Measurements from ENCODE around the gene GARIN5B. TPM values are rescaled to one million over a fixed set of nuclear protein-coding genes. Genes with fewer than 3 reads are reported as not detected.

Gene GARIN5B
- total RNA-seq, 1 experiment from 2014 or later, result not detected

DNA sequence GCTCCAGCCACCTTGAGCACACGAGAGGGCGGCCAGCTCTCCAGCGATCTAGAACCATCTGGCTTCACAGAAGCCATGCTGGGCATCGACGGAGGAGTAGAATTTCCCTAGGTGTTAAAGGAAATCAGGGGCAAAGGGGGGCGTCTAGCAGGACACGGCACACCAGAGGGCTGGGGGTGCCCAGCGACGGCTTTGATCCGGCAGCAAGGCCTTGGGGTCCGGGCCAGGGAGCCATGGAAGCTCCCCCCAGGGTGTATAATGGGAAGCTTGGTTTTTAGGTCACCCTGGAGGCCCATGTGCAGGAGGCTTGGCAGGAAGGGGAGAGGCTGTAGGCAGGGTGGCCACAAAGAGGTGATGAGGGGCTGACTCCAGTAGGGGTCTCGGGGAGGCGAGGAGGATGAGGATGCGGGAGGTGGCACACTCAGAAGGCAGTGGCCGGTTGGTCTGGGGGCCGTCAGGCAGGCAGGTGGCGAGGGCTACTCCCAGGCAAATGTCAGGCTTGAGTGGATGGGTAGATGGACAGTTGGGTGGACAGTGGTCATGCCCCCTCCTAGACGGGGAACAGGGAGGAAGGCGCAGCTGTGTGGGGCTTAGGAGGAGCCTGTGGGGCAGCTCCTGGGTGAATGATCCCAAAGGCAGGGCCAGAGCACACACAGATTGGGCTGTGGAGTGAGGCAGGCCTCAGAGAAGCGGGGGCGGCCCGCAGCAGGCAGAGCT, 17.8 kb downstream of the GARIN5B start:
- peaks cover 41% of the 10 kb centered on the region for H3K36me3 Mint-ChIP-seq (ENCODE audit: insufficient read depth, unreplicated experiment)
- CTCF ChIA-PET, result interaction anchor here (0.6 kb wide), 1 partner anchor 17 kb away, joined by 4 read pairs; no protein-coding TSS in a partner anchor

DNA sequence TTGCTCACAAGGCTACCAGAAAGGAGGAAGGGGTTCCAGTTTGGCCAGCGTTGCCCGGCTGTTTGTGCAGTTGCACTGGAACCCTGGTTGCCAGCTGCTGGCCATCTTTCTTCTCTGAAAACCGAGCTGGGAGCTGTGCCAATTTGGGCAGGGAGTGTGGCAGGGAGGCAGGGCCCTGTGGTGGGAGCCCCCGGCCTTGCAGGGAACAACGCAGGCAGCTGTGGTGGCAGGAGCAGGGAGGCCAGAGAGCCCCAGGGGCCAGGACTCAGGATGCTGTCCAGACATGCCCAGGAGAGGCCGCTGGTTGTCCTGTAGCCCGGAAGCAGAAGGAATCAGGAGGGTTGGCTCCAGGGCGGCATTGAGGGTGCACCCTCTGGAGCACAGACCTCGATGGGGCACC, 18.6 kb downstream of the GARIN5B start:
- Mint-ChIP-seq H3K4me1 (ENCODE audit: low read depth, unreplicated experiment) (peaks cover 22% of the 10 kb centered on the region), H3K36me3 (ENCODE audit: insufficient read depth, unreplicated experiment) (peaks cover 49% of the 10 kb centered on the region), H3K27me3 (ENCODE audit: unreplicated experiment) (no peaks in the 10 kb centered on the region), H3K27ac (ENCODE audit: unreplicated experiment) (no peak overlapping the region), H3K9me3 (ENCODE audit: low read depth, unreplicated experiment) (no peaks in the 10 kb centered on the region), H3K4me3 (ENCODE audit: low read depth, unreplicated experiment) (no peak overlapping the region)
- CTCF ChIA-PET, result no interaction called here
- intact Hi-C loops (cut with micrococcal nuclease; ENCODE audit: unreplicated experiment), result no loop called here
- no peak for TF ChIP-seq CTCF (IDR thresholded peaks at IDR 0.05; ENCODE audit: unreplicated experiment)
- no peak for DNase-seq
- BruUV-seq (replicated peaks), result no TSS peak

More for the DNA sequence above, 17.8 kb downstream of the GARIN5B start:
- intact Hi-C loops (cut with micrococcal nuclease; ENCODE audit: unreplicated experiment), result no loop called here
- no peaks in the 10 kb centered on the region for H3K9me3 Mint-ChIP-seq (ENCODE audit: low read depth, unreplicated experiment)
- no TSS peak for BruUV-seq (replicated peaks)
- no peak overlapping the region for H3K4me3 Mint-ChIP-seq (ENCODE audit: low read depth, unreplicated experiment)
- DNase-seq, result no peak
- H3K27ac Mint-ChIP-seq (ENCODE audit: unreplicated experiment), result peak overlapping the region; percentile 17
- H3K4me1 Mint-ChIP-seq (ENCODE audit: low read depth, unreplicated experiment), result peaks cover 23% of the 10 kb centered on the region
- TF ChIP-seq CTCF (IDR thresholded peaks at IDR 0.05; ENCODE audit: unreplicated experiment), result no peak
- no peaks in the 10 kb centered on the region for H3K27me3 Mint-ChIP-seq (ENCODE audit: unreplicated experiment)

- peaks cover 32% of the 10 kb centered on the region for H3K4me1 Mint-ChIP-seq (ENCODE audit: low read depth, unreplicated experiment)
- H3K4me3 Mint-ChIP-seq (ENCODE audit: low read depth, unreplicated experiment), result peak overlapping the region; percentile 91
- no peaks in the 10 kb centered on the region for H3K9me3 Mint-ChIP-seq (ENCODE audit: low read depth, unreplicated experiment)
- H3K27me3 Mint-ChIP-seq (ENCODE audit: unreplicated experiment), result no peaks in the 10 kb centered on the region
- TF ChIP-seq CTCF (IDR thresholded peaks at IDR 0.05; ENCODE audit: unreplicated experiment), result no peak
- no peak overlapping the region for H3K27ac Mint-ChIP-seq (ENCODE audit: unreplicated experiment)
- intact Hi-C loops (cut with micrococcal nuclease; ENCODE audit: unreplicated experiment), result no loop called here
- CTCF ChIA-PET, result no interaction called here
- H3K36me3 Mint-ChIP-seq (ENCODE audit: insufficient read depth, unreplicated experiment), result peaks cover 62% of the 10 kb centered on the region
- BruUV-seq (replicated peaks), result TSS peak; percentile 46
- no peak for DNase-seq
These were observed 21.2 kb downstream of the GARIN5B start for GRCh38 chr19:55341595-55342531.

DNA sequence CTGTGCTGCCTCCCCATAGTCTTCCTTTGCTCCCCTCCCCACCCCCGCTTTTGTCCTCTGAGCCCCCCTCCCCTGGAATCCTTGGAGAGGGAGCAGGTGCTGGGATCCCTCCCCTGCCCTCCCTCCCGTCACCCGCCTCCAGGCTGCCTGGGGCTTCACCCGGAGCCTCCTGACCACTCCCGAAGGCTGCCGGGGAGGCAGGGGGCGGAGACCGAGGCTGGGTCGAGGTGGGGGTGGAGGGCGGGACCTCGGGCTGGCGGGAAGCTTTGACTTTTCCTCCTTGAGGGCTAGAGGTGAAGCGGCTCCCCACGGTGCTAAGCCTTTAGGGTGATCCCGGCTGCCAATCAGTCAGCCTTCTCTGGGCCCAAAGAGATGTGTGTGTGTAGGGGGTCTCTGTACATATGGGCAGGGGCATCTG, 21.9 kb downstream of the GARIN5B start:
- DNase-seq, result peak; percentile 79
- peaks cover 32% of the 10 kb centered on the region for H3K4me1 Mint-ChIP-seq (ENCODE audit: low read depth, unreplicated experiment)
- no peaks in the 10 kb centered on the region for H3K9me3 Mint-ChIP-seq (ENCODE audit: low read depth, unreplicated experiment)
- no TSS peak for BruUV-seq (replicated peaks)
- intact Hi-C loops (cut with micrococcal nuclease; ENCODE audit: unreplicated experiment), result no loop called here
- H3K4me3 Mint-ChIP-seq (ENCODE audit: low read depth, unreplicated experiment), result peak overlapping the region; percentile 91
- TF ChIP-seq CTCF (IDR thresholded peaks at IDR 0.05; ENCODE audit: unreplicated experiment), result no peak
- peak overlapping the region; percentile 97 for H3K27ac Mint-ChIP-seq (ENCODE audit: unreplicated experiment)
- H3K27me3 Mint-ChIP-seq (ENCODE audit: unreplicated experiment), result no peaks in the 10 kb centered on the region
- peaks cover 62% of the 10 kb centered on the region for H3K36me3 Mint-ChIP-seq (ENCODE audit: insufficient read depth, unreplicated experiment)
- CTCF ChIA-PET, result no interaction called here
